ENCODE data around the gene OR10J1.
"Not testable (repeated sequence)": the region's sequence is repeated elsewhere in the genome, so short reads cannot be mapped to it uniquely, and the experiment has no call there.

OR10J1 gene, protein sequence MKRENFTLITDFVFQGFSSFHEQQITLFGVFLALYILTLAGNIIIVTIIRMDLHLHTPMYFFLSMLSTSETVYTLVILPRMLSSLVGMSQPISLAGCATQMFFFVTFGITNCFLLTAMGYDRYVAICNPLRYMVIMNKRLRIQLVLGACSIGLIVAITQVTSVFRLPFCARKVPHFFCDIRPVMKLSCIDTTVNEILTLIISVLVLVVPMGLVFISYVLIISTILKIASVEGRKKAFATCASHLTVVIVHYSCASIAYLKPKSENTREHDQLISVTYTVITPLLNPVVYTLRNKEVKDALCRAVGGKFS

DNA sequence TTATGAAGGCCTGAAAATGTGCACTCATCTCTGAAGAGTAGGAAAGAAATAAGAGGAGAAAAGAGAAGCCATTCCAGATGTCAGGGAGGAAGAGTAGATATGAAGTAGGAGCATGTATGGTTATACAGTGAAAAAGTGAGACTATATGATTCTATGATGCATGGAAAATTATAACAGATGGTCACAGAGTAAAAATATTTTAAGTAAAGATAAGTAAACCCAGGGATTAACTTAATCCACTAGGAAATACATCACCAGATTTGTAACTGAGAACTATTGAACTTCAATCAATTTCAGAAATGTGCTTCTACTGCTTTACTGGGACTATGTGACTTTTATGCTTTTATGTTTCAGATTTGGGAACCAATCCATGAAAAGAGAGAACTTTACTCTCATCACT lies at the start of gene OR10J1:
OR10J1 (plus strand) TSS at position 301 of the 400 bp plus-strand sequence; CDS start at position 371, 70 bp downstream.
- no peaks in the 10 kb centered on the region for H3K9me3 Mint-ChIP-seq
- peaks cover 8% of the 10 kb centered on the region for H3K27me3 Mint-ChIP-seq
- H3K4me3 Mint-ChIP-seq: no peak within 1 kb of the TSS
- DNase-seq (no peak), ATAC-seq (no peak)
- H3K27ac Mint-ChIP-seq: no peak within 1 kb of the TSS
- no peaks in the 10 kb centered on the region for H3K4me1 Mint-ChIP-seq

DNA sequence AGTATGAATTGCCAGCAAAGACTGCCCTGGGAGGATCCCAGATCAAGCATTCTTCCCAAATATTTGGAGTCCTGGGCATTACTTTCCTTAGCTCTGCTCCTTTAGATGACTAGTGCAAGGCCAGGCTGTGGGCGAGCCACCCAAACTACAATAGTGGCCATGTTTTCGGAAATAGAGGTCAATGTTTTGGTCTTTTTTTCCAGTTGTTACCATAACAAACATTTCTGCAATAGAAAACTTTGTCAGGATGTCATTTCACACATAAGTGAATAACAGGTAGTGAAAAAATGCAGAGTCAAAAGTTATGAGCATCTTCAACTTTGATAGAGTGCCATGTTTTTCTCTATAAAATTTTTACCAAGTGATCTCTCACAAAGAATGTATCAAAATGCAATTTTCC lies 32.7 kb upstream of the OR10J1 start:
- H3K27ac Mint-ChIP-seq: no peak overlapping the region

DNA sequence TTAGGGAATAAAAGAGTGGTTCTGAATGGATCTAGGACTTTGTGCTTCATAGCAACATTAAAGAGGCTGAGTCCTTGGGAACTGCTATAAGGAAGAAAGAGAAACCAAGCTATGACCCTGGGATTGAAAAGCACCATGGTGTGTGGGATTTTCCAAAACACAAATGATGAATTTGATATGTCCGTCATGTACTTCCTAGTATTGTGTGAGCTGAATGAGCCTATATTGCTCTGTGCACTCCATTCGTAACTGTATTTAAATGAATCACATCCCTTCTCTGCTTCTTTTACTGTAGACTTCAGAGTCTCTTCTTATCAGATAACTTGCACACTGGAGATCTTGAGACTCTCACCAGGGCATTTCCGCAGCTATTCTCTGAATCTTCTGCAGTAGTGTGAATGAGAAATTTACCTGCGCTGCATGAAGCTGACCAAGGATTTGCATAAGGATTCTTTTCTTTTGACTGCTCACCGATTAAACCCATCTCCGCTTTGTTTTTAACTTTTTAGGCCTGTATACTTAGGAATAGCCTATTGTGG lies 30.6 kb upstream of the OR10J1 start:
- ATAC-seq (no peak), DNase-seq (no peak)
- H3K9me3 Mint-ChIP-seq: peaks cover 0 to 20% of the 10 kb centered on the region in 2 donors
- H3K27me3 Mint-ChIP-seq: no peaks in the 10 kb centered on the region
- no peaks in the 10 kb centered on the region for H3K4me1 Mint-ChIP-seq
- no peak overlapping the region for H3K4me3 Mint-ChIP-seq
- no peak overlapping the region for H3K27ac Mint-ChIP-seq

More for the DNA sequence above, 32.7 kb upstream of the OR10J1 start:
- peaks cover 0 to 20% of the 10 kb centered on the region in 2 donors for H3K9me3 Mint-ChIP-seq
- H3K4me3 Mint-ChIP-seq: no peak overlapping the region
- DNase-seq (no peak), ATAC-seq (no peak)
- no peaks in the 10 kb centered on the region for H3K27me3 Mint-ChIP-seq
- H3K4me1 Mint-ChIP-seq: no peaks in the 10 kb centered on the region

DNA sequence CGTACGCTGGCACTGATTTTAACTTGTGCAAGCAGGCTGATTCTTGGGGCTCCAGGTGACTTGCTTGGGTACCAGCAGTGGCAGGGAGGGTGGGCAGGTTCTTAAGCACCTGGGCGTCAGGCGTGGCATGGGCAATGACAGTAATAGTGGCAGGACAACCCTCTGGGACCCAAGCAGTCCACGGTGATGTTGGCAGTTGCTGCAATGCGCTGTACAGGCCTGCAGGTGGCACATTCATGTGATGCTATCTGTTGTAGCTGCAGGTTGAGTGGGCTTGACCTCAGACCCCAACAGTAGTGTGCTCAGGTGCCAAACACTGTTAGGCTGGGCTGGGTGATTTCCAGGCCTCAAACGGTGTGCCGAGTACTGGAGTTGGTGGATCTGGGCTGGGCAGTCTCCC lies 17.7 kb upstream of the OR10J1 start:
- no peak overlapping the region for H3K27ac Mint-ChIP-seq
- no peak overlapping the region for H3K4me3 Mint-ChIP-seq
- ATAC-seq (no peak), DNase-seq (no peak)
- H3K9me3 Mint-ChIP-seq: peaks cover 18 to 27% of the 10 kb centered on the region in 2 donors
- H3K4me1 Mint-ChIP-seq: no peaks in the 10 kb centered on the region
- peaks cover 8% of the 10 kb centered on the region for H3K27me3 Mint-ChIP-seq

DNA sequence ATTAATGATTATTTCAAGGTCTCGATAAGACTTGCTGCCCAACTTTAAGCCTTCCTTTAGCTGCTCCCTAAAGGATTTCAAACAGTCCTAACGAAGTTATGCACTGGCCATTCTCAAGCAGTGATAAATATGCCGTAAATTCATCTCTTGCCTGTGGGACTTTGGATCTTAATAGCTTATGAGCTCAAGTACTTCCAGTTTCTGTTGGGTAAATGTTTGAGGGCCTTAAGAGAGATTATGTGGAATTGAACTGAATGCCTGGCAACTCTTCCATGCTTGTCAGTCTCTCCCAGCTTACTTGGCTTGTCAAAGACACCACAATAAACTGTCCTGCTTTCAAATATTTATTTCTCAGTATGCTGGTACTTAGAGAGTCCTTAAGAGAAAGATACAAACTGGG lies 11.0 kb upstream of the OR10J1 start:
- Mint-ChIP-seq H3K4me1 (no peaks in the 10 kb centered on the region), H3K27ac (no peak overlapping the region), H3K4me3 (no peak overlapping the region), H3K27me3 (peaks cover 8% of the 10 kb centered on the region), H3K9me3 (no peaks in the 10 kb centered on the region)
- ATAC-seq (no peak), DNase-seq (no peak)

DNA sequence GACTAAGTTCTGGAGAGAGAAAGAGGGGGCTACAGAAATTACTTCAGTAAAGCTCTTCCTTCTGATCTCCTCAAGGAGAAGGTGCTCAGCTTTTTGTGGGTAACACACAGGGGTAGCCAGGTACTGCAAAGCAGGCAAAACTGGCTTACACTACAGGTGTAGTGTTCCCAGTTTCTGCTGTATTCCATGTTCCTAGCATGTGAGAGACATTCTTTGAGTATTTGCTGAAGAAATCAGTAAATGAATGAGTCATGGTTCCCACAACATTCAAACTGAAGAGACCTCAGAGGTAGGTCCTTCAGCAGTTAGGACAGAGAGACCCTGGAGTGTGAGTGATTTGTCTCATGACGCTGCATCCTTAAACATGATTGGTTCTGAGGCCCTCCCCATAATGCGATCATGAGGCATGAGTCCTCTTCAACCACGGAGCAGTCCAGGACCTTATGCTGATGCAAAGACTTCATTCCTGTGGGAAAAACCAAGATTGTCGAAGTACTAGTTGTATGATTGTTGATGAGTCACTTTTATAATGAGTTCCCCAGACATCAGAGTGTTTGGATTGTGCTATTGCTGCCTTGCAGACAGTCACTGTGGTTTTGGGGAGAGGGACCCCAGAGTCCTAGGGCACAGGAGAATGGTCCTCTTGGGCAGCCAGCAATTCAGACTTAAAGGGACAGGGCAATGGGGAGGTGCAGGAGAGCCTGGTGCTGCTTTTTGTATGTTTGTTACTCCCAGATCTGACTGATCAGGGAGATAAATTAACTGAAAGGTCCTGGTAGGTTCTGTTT lies 10.3 kb upstream of the OR10J1 start:
- Mint-ChIP-seq H3K27ac (peak overlapping the region in 1 of 2 donors; percentile 69), H3K4me3 (no peak overlapping the region), H3K9me3 (no peaks in the 10 kb centered on the region), H3K4me1 (no peaks in the 10 kb centered on the region), H3K27me3 (peaks cover 6% of the 10 kb centered on the region)
- DNase-seq (no peak), ATAC-seq (no peak)

DNA sequence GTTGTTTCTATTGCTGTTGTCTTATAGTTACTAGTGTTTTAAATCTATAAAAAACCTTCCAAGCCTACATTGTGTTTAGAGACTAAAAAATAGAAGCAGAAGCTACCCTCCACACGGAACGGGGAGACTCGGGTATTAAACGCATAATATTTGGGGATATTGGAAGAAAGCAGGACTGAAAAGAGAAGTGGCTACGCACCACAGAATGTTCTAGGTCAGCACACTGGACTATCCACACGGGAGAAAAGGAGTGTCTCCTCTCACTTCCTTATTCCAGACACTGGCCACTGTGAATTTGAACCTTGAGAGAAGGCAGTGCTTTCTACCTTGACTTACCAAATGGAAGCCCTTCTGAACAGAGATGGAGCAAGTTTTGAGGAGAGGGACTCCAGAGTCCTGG lies 8.5 kb upstream of the OR10J1 start:
- no peaks in the 10 kb centered on the region for H3K9me3 Mint-ChIP-seq
- no peak overlapping the region for H3K4me3 Mint-ChIP-seq
- DNase-seq (no peak), ATAC-seq (no peak)
- H3K4me1 Mint-ChIP-seq: no peaks in the 10 kb centered on the region
- no peaks in the 10 kb centered on the region for H3K27me3 Mint-ChIP-seq
- no peak overlapping the region for H3K27ac Mint-ChIP-seq

DNA sequence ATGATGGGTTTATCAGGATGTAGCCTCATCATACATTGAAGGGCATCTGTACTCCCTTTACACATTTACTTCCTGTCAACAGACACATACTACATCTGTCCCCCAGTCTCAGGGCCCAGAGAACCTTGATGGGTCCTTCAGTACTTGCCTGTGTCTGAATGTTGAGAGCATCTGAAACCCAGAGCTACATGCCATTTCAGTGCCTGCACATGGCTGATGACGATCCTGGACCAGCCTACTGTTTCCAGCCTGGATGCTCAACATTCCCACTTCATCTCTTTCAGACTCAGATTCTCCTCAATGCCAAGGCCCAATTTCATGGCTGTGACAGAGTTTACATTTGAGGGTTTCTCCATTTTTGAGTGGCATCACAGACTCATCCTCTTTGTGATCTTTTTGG lies 7.6 kb upstream of the OR10J1 start, which contains the start of gene OR10J4:
OR10J4 (plus strand) TSS at position 301 of the 400 bp plus-strand sequence.
- Mint-ChIP-seq H3K27ac (peak within 1 kb of the TSS; percentile 1 to 29), H3K27me3 (no peaks in the 10 kb centered on the region), H3K4me1 (no peaks in the 10 kb centered on the region), H3K9me3 (no peaks in the 10 kb centered on the region), H3K4me3 (no peak within 1 kb of the TSS)
- DNase-seq: no peak
- no peak for ATAC-seq

DNA sequence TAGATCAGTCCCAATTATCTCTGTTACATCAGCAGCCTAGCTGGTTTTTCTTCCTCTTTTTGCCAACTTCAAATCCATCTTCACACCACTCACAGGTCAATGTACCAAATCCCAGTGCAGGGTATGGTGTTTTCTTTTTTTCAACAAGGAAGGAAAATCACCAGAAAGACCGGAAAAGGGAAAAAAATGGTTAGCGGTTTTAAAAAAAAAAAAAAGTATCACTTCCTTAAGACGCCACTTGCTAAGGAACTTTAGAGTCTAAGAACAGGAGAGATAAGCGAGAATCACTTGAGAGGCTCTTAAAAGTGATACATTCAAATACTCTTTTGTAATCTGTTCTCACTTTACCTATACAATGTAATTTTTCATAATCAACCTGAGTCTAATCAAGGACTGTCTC lies 3.1 kb upstream of the OR10J1 start:
- no peaks in the 10 kb centered on the region for H3K9me3 Mint-ChIP-seq

DNA sequence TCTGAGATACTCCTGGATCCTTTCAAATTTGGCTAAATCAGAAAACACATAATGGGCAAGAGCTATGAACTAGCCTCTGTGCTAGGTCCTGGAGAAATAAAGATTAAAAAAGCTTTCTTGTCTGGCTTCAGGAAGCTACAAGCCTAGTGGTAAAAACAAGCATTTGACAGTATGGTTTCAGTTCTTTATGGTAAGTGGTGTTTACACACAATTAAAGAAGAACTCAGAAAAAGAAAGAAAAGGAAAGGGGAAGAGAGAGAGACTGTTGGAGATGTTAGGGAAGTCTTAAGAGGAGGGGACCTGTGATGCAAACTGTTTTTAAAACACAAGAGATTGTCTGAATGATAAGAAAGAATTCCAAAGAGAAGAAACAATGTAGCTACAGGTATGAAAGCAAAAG lies 1.8 kb downstream of the OR10J1 start:
- ATAC-seq (no peak), DNase-seq (no peak)
- Mint-ChIP-seq H3K27me3 (peaks cover 8% of the 10 kb centered on the region), H3K4me1 (no peaks in the 10 kb centered on the region), H3K9me3 (no peaks in the 10 kb centered on the region), H3K27ac (no peak overlapping the region), H3K4me3 (no peak overlapping the region)

More for the DNA sequence above, 3.1 kb upstream of the OR10J1 start:
- no peaks in the 10 kb centered on the region for H3K4me1 Mint-ChIP-seq
- DNase-seq (no peak), ATAC-seq (no peak)
- H3K27ac Mint-ChIP-seq: no peak overlapping the region
- peaks cover 8% of the 10 kb centered on the region for H3K27me3 Mint-ChIP-seq
- H3K4me3 Mint-ChIP-seq: no peak overlapping the region

DNA sequence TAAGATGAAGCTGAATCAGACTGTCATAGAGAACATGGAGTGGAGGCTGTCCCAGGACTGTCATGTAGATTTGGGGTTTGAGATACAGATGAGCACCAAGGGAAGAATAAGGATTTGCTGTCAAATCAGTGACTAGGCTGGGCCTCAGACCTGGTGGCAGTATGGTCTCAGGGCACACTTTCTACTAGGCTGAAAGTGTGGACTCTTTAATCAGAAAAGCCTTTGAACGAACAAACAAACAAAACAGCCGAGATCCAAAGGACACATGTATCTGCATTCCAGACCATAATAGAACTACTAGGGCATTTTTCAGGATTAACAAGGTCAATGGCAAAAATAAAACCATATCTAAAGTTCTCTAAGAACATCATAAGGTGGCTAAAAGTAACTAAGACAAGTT lies 2.9 kb downstream of the OR10J1 start:
- H3K27me3 Mint-ChIP-seq: peaks cover 8% of the 10 kb centered on the region
- no peak overlapping the region for H3K27ac Mint-ChIP-seq
- no peak for ATAC-seq
- DNase-seq: no peak
- no peak overlapping the region for H3K4me3 Mint-ChIP-seq
- H3K9me3 Mint-ChIP-seq: peaks cover 0 to 4% of the 10 kb centered on the region in 2 donors
- H3K4me1 Mint-ChIP-seq: no peaks in the 10 kb centered on the region

DNA sequence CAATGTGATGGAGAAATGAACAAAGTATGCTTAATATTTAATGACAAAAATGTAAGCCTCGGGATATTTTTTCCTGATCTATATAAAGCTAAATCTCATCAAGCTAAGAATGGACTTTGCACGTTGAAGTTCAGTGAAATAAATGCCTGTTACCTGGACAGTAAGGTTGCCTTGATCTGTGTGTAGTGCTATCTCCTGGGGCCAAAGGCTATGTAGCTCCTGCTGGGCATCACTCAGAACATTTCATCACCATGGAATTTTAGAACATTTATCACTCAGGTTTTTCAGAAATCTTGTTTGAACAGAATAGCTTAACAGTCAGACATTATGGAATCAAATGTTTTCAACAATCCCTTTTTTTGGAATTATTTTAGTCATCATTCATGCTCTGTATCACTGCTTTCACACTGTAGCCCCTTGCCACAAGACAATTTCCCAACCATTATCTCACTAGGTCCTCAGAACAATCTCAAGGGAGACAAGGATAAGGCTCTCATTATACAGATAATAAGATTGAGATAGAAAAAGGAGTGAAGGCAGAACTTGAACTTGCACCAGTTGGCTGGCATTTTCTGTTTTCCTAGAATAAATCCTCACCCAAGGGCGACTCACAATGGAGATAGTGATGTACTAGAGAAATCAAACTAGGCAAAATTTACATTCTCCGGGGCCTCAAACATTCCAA lies 3.7 kb downstream of the OR10J1 start:
- Mint-ChIP-seq H3K9me3 (peaks cover 0 to 5% of the 10 kb centered on the region in 2 donors), H3K27me3 (peaks cover 8% of the 10 kb centered on the region), H3K4me3 (no peak overlapping the region), H3K27ac (no peak overlapping the region), H3K4me1 (no peaks in the 10 kb centered on the region)
- DNase-seq (no peak), ATAC-seq (no peak)

DNA sequence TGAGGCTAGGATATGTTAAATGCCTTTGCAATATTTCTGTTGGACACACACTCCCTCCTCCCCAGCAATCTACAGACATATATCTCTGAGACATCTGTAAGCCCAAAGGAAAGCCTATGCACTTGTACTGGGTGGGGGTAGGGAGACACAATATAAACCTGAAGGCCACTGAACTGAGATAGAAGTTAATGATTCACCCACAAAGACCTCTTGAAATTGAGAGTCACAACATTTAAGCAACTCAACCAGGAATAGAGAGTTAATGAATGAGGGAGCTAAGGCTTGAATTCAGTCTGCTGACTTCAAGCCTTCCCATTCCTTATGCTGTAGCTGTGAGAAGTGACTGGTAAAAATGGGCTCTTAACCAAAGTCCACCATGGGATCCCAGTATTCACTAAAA lies 5.0 kb downstream of the OR10J1 start:
- Mint-ChIP-seq H3K27me3 (peaks cover 8% of the 10 kb centered on the region), H3K4me1 (no peaks in the 10 kb centered on the region), H3K9me3 (peaks cover 4 to 11% of the 10 kb centered on the region in 2 donors), H3K27ac (no peak overlapping the region), H3K4me3 (no peak overlapping the region)
- ATAC-seq: no peak
- no peak for DNase-seq

DNA sequence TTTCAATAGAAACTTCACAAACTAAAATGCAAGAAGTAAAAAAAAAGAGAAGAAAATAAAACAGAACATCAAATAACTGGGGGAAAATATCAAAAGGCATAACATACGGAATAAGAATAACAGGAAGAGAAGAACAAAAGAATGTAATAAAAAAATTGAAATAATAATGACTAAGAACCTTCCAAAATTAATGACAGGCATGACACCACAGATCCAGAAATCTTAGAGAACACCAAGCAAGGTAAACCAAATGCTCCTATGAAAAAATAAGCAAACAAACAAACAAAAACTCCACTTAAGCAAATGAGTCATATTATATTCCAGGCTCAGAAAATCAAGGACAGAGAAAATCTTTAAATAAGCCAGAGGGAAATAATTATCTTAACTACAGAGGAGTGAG lies 8.7 kb downstream of the OR10J1 start:
- Mint-ChIP-seq H3K4me3 (no peak overlapping the region), H3K9me3 (peaks cover 4 to 11% of the 10 kb centered on the region in 2 donors), H3K4me1 (no peaks in the 10 kb centered on the region), H3K27me3 (no peaks in the 10 kb centered on the region), H3K27ac (no peak overlapping the region)
- no peak for ATAC-seq
- DNase-seq: no peak

DNA sequence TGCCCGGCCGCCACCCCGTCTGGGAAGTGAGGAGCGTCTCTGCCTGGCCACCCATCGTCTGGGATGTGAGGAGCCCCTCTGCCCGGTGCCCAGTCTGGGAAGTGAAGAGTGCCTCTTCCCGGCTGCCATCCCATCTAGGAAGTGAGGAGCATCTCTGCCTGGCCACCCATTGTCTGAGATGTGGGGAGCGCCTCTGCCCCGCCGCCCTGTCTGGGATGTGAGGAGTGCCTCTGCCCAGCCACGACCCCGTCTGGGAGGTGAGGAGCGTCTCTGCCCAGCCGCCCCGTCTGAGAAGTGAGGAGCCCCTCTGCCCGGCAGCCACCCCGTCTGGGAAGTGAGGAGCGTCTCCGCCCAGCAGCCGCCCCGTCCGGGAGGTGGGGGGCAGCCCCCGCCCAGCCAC lies 10.1 kb downstream of the OR10J1 start:
- not testable (repeated sequence) for H3K4me3 Mint-ChIP-seq, H3K4me1 Mint-ChIP-seq, H3K27me3 Mint-ChIP-seq, DNase-seq, ATAC-seq, H3K27ac Mint-ChIP-seq
- H3K9me3 Mint-ChIP-seq: peaks cover 9 to 21% of the 10 kb centered on the region in 2 donors

Data from stimulated activated naive CD8-positive, alpha-beta T cell treated with anti-CD3 and anti-CD28 coated beads, Interleukin-15, amount 100 ng/mL, for 72 hours (primary cell).